Lower leg skin (tissue), 3 donors: ENCODE measurements around the gene EPHA2.
"Not testable (repeated sequence)": the region's sequence is repeated elsewhere in the genome, so short reads cannot be mapped to it uniquely, and the experiment has no call there.

ENCODE experiments used
- POLR2A ChIP-seq, 2 donors: fragments of 450-650 bp; IDR thresholded peaks; one replicate each; pipeline ENCODE4 v1.6.1; 2016 to 2017; ENCODE audit warnings: antibody characterized with exemption in 2 of 2, mild to moderate bottlenecking in 1 of 2, moderate library complexity in 1 of 2
- TF ChIP-seq, protein P1 (sequence below), 3 donors: fragments of 450-650 bp; IDR thresholded peaks; one replicate each; pipeline ENCODE4 v1.5.1; 2016; ENCODE audit warnings: antibody characterized with exemption in 3 of 3, mild to moderate bottlenecking in 3 of 3, moderate library complexity in 2 of 3

GRCh38 chr1:16196139-16196538, 40.3 kb upstream of the EPHA2 start:
- TF ChIP-seq, protein P1, sequence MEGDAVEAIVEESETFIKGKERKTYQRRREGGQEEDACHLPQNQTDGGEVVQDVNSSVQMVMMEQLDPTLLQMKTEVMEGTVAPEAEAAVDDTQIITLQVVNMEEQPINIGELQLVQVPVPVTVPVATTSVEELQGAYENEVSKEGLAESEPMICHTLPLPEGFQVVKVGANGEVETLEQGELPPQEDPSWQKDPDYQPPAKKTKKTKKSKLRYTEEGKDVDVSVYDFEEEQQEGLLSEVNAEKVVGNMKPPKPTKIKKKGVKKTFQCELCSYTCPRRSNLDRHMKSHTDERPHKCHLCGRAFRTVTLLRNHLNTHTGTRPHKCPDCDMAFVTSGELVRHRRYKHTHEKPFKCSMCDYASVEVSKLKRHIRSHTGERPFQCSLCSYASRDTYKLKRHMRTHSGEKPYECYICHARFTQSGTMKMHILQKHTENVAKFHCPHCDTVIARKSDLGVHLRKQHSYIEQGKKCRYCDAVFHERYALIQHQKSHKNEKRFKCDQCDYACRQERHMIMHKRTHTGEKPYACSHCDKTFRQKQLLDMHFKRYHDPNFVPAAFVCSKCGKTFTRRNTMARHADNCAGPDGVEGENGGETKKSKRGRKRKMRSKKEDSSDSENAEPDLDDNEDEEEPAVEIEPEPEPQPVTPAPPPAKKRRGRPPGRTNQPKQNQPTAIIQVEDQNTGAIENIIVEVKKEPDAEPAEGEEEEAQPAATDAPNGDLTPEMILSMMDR (IDR thresholded peaks at IDR 0.05) = not testable (repeated sequence)
- TF ChIP-seq POLR2A (IDR thresholded peaks at IDR 0.05) = not testable (repeated sequence)
